ENCODE data around the gene LRP10. TPM values are rescaled to one million over a fixed set of nuclear protein-coding genes. Genes with fewer than 3 reads are reported as not detected.

LRP10 gene
- total and polyA plus RNA-seq, 2 of the 8 experiments (the other 6 are each of a cell fraction or from before 2014, with no cell fraction given), result 12.4 to 15.6 TPM

DNA sequence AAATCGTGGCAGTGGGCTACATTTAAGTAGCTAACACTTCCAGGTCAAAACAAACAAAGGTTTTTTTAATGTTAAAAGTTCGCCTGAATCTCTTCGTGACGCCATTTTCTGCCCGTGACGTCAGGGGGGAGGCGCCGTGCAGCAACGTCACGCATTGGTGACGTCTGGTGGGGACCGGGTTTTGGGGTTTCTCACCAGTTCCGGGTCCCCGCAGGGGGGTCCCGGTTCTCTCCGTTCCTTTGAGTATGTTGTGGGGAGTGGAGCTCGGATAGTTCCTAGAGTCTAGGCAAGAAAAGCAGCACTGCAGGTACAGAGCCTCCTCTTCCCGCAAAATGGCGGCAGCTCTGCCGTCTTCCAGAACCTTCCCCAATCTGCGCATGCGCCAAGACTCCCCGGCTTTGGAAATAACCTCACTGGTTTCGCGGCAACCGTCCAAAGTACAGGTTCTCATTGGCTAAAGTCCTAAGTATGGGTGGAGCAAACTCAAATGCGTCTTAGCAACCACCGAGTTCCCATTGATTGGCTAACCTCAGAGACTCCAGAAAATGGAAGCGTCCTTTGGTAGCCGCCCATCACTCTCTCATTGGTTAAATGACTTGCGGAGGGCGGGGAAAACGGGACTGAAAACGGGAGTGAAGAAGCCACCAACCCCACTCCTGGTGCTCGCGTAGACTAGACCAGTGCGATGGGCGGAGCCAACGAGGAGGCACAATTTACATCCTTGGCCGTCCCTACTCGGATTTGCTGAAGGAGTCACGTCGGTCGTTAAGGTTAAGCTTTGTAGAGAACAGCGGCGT lies 47.5 kb downstream of the LRP10 start, which contains the start of gene RBM23 (continued):
- TF ChIP-seq ASH2L (IDR thresholded peaks at IDR 0.05; ENCODE audit: low read length) (peak; percentile 68), CTBP2 (IDR thresholded peaks at IDR 0.05; ENCODE audit: borderline replicate concordance, insufficient read depth, insufficient read length, low read length) (no peak), SP2 (IDR thresholded peaks at IDR 0.05; ENCODE audit: low read length) (no peak), HDAC6 (IDR thresholded peaks at IDR 0.05; ENCODE audit: low read depth, low read length) (no peak), CHD2 (IDR thresholded peaks at IDR 0.05; ENCODE audit: low read length) (0 out of 2 replicates have a peak, but pooled peaks have one; percentile 13), RAD21 (IDR thresholded peaks at IDR 0.05 in 1 of 2, conservative IDR thresholded peaks at IDR 0.05 in 1 of 2; ENCODE audit: low read depth in 2 of 2, low read length in 2 of 2) (no peak), KDM1A (IDR thresholded peaks at IDR 0.05; ENCODE audit: borderline replicate concordance, low read length) (no peak; the same call in 1 of the 2 replicates), SP4 (IDR thresholded peaks at IDR 0.05; ENCODE audit: low read length) (peak; percentile 78; the same call in 1 of the 2 replicates), BRCA1 (IDR thresholded peaks at IDR 0.05; ENCODE audit: low read depth, low read length) (peak; percentile 53; the same call in 1 of the 2 replicates), CEBPB (IDR thresholded peaks at IDR 0.05; ENCODE audit: low read depth, low read length) (no peak), NRF1 (IDR thresholded peaks at IDR 0.05; ENCODE audit: low read depth, low read length) (peak; percentile 86), SIN3A (conservative IDR thresholded peaks at IDR 0.05 in 1 of 2, IDR thresholded peaks at IDR 0.05 in 1 of 2; ENCODE audit: low read depth in 1 of 2, low read length in 2 of 2) (0 out of 4 replicates have a peak, but pooled peaks of 1 of the 2 experiments have one; percentile 11), GTF2F1 (IDR thresholded peaks at IDR 0.05; ENCODE audit: borderline replicate concordance, low read depth, low read length) (peak; percentile 21; the same call in 1 of the 2 replicates), RXRA (IDR thresholded peaks at IDR 0.05; ENCODE audit: insufficient read depth, low read depth, low read length) (no peak), TAF1 (IDR thresholded peaks at IDR 0.05; ENCODE audit: low read depth, low read length) (peak; percentile 91), BCL11A (IDR thresholded peaks at IDR 0.05; ENCODE audit: low read depth in 2 of 2, low read length in 2 of 2) (no peak)
- TF ChIP-seq, protein P1, sequence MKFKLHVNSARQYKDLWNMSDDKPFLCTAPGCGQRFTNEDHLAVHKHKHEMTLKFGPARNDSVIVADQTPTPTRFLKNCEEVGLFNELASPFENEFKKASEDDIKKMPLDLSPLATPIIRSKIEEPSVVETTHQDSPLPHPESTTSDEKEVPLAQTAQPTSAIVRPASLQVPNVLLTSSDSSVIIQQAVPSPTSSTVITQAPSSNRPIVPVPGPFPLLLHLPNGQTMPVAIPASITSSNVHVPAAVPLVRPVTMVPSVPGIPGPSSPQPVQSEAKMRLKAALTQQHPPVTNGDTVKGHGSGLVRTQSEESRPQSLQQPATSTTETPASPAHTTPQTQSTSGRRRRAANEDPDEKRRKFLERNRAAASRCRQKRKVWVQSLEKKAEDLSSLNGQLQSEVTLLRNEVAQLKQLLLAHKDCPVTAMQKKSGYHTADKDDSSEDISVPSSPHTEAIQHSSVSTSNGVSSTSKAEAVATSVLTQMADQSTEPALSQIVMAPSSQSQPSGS (IDR thresholded peaks at IDR 0.05; ENCODE audit: low read length), result peak; percentile 78; the same call in 1 of the 2 replicates
